Measurements from ENCODE around the gene SLC25A10. TPM values are rescaled to one million over a fixed set of nuclear protein-coding genes. Genes with fewer than 3 reads are reported as not detected.

Gene SLC25A10
- total RNA-seq, 1 donor from 2014 or later: 23.7 TPM

GRCh38 chr17:81693509-81694210, 18.4 kb upstream of the SLC25A10 start:
- H3K36me3 ChIP-seq (ENCODE audit: control insufficient read depth, insufficient read depth, low read length): peaks cover 8% of the 10 kb centered on the region
- no peak for TF ChIP-seq CTCF (IDR thresholded peaks at IDR 0.05; ENCODE audit: insufficient read depth, low read length, poor library complexity, severe bottlenecking)

GRCh38 chr17:81694810-81695209, 17.3 kb upstream of the SLC25A10 start:
- Histone ChIP-seq H3K27me3 (ENCODE audit: control insufficient read depth, insufficient read depth, low read length) (no peaks in the 10 kb centered on the region), H3K36me3 (ENCODE audit: control insufficient read depth, insufficient read depth, low read length) (peaks cover 8% of the 10 kb centered on the region), H3K4me3 (ENCODE audit: low read depth, low read length) (no peak overlapping the region)
- no peak for DNase-seq (ENCODE audit: low read depth)
- no peak for TF ChIP-seq CTCF (IDR thresholded peaks at IDR 0.05; ENCODE audit: insufficient read depth, low read length, poor library complexity, severe bottlenecking)

More at GRCh38 chr17:81693509-81694210, 18.4 kb upstream of the SLC25A10 start:
- no peak overlapping the region for H3K4me3 ChIP-seq (ENCODE audit: low read depth, low read length)
- DNase-seq (ENCODE audit: low read depth): no peak
- no peaks in the 10 kb centered on the region for H3K27me3 ChIP-seq (ENCODE audit: control insufficient read depth, insufficient read depth, low read length)

GRCh38 chr17:81695211-81695610, 16.9 kb upstream of the SLC25A10 start:
- no peak for DNase-seq (ENCODE audit: low read depth)
- Histone ChIP-seq H3K27me3 (ENCODE audit: control insufficient read depth, insufficient read depth, low read length) (no peaks in the 10 kb centered on the region), H3K36me3 (ENCODE audit: control insufficient read depth, insufficient read depth, low read length) (peaks cover 8% of the 10 kb centered on the region), H3K4me3 (ENCODE audit: low read depth, low read length) (no peak overlapping the region)
- TF ChIP-seq CTCF (IDR thresholded peaks at IDR 0.05; ENCODE audit: insufficient read depth, low read length, poor library complexity, severe bottlenecking): no peak

- DNase-seq (ENCODE audit: low read depth): no peak
- H3K27me3 ChIP-seq (ENCODE audit: control insufficient read depth, insufficient read depth, low read length): no peaks in the 10 kb centered on the region
- peaks cover 8% of the 10 kb centered on the region for H3K36me3 ChIP-seq (ENCODE audit: control insufficient read depth, insufficient read depth, low read length)
- H3K4me3 ChIP-seq (ENCODE audit: low read depth, low read length): no peak overlapping the region
- TF ChIP-seq CTCF (IDR thresholded peaks at IDR 0.05; ENCODE audit: insufficient read depth, low read length, poor library complexity, severe bottlenecking): no peak
Measured at GRCh38 chr17:81695801-81696200, 16.3 kb upstream of the SLC25A10 start.

- Histone ChIP-seq H3K27me3 (ENCODE audit: control insufficient read depth, insufficient read depth, low read length) (no peaks in the 10 kb centered on the region), H3K36me3 (ENCODE audit: control insufficient read depth, insufficient read depth, low read length) (peaks cover 9% of the 10 kb centered on the region), H3K4me3 (ENCODE audit: low read depth, low read length) (no peak overlapping the region)
- TF ChIP-seq CTCF (IDR thresholded peaks at IDR 0.05; ENCODE audit: insufficient read depth, low read length, poor library complexity, severe bottlenecking): no peak
- no peak for DNase-seq (ENCODE audit: low read depth)
Measured at GRCh38 chr17:81696218-81696941, 15.7 kb upstream of the SLC25A10 start.

All from kidney epithelial cell (primary cell).